ENCODE data around the gene ZNF471. TPM values are rescaled to one million over a fixed set of nuclear protein-coding genes. Genes with fewer than 3 reads are reported as not detected.

The ZNF471 gene
- total and polyA plus RNA-seq, 10 of the 15 experiments (the other 5 are each of a cell fraction or from before 2014, with no cell fraction given), result 0.03 TPM; not detected in 9

DNA sequence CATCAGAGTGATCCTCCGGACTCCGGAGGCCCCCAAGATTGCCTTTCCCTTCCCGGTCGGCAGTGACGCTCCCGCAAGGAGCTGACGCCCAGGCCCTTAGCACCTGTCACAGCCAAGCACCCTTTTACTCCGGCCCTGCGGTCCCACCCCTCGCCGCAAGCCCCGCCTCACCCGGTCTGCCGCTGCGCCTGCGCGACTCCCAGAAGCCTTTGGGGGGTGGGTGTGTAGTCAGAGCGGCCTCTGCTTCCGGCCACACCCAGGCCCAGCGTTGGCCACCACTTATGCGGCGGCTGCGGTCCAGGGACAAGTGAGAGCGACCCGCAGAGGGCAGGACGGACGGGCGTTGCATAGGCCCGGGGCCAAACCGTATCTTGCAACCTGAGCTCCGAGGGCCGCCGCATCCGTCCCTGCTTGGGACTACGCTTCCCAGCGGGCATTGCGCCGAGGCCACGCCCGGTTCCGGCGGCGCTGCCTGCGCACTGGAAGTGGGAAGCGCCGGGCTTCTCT is 30.7 kb downstream of the ZNF471 start (continued):
- TF ChIP-seq, protein P1, sequence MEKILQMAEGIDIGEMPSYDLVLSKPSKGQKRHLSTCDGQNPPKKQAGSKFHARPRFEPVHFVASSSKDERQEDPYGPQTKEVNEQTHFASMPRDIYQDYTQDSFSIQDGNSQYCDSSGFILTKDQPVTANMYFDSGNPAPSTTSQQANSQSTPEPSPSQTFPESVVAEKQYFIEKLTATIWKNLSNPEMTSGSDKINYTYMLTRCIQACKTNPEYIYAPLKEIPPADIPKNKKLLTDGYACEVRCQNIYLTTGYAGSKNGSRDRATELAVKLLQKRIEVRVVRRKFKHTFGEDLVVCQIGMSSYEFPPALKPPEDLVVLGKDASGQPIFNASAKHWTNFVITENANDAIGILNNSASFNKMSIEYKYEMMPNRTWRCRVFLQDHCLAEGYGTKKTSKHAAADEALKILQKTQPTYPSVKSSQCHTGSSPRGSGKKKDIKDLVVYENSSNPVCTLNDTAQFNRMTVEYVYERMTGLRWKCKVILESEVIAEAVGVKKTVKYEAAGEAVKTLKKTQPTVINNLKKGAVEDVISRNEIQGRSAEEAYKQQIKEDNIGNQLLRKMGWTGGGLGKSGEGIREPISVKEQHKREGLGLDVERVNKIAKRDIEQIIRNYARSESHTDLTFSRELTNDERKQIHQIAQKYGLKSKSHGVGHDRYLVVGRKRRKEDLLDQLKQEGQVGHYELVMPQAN (conservative IDR thresholded peaks at IDR 0.05), result no peak
- TF ChIP-seq, protein P2, sequence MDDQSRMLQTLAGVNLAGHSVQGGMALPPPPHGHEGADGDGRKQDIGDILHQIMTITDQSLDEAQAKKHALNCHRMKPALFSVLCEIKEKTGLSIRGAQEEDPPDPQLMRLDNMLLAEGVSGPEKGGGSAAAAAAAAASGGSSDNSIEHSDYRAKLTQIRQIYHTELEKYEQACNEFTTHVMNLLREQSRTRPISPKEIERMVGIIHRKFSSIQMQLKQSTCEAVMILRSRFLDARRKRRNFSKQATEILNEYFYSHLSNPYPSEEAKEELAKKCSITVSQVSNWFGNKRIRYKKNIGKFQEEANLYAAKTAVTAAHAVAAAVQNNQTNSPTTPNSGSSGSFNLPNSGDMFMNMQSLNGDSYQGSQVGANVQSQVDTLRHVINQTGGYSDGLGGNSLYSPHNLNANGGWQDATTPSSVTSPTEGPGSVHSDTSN (IDR thresholded peaks at IDR 0.05; ENCODE audit: insufficient replicate concordance, low read depth, low read length), result no peak

DNA sequence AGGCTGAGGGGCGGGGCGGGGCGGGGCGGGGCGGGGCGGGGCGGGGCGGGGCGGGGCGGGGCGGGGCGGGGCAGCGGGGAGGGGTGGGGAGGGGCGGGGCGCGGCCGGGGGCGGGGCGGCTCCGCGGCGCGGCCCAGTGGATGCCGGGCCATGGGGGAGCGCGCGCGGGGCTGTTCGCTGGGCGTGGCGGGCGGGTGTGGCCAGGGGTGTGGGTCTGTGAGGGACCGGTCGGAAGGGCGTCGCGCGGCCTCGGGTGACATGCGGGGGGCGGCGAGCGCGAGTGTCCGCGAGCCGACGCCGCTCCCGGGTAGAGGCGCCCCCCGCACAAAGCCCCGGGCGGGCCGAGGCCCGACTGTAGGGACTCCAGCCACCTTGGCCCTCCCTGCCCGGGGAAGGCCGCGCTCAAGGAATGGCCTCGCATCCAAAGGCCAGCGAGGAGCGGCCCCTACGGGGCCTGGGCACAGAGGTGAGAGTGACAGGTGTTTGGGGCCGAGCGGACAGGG is 31.2 kb downstream of the ZNF471 start, which contains the start of gene ZFP28:
TSS of gene ZFP28 (plus strand) at position 188 of the 503 bp plus-strand sequence. CDS start at position 259, 71 bp downstream.
- Histone ChIP-seq H3K79me2 (ENCODE audit: control insufficient read depth, insufficient read depth, low read length) (no peaks in the 10 kb centered on the region), H3K9ac (ENCODE audit: control insufficient read depth, insufficient read depth, low read length) (no peak within 1 kb of the TSS), H3K9me3 (replicated peaks; ENCODE audit: control insufficient read depth, insufficient read depth, low read length) (peaks cover 8% of the 10 kb centered on the region), H2AFZ (ENCODE audit: control insufficient read depth, low read depth, low read length) (0 out of 2 replicates have a peak within 1 kb of the TSS, but pooled peaks have one; percentile 15), H3K36me3 (ENCODE audit: control insufficient read depth in 2 of 2, insufficient read depth in 2 of 2, low read length in 1 of 2) (no peaks in the 10 kb centered on the region), H3K4me1 (ENCODE audit: control insufficient read depth, insufficient read depth, low read length) (no peaks in the 10 kb centered on the region), H4K20me1 (ENCODE audit: control insufficient read depth, insufficient read depth) (no peaks in the 10 kb centered on the region), H3K27ac (ENCODE audit: control insufficient read depth, insufficient read depth) (no peak within 1 kb of the TSS), H3K4me3 (no peak within 1 kb of the TSS), H3K4me2 (ENCODE audit: control insufficient read depth, insufficient read depth) (peak within 1 kb of the TSS; percentile 9; the same call in 1 of the 2 replicates), H3K27me3 (replicated peaks in 1 of 2; ENCODE audit: control insufficient read depth in 2 of 2, insufficient read depth in 2 of 2, low read length in 1 of 2) (no peaks in the 10 kb centered on the region)
- in situ Hi-C loops (cut with MboI), result no loop called here
- DNase-seq (ENCODE audit: low read depth, low spot score) (no peak), ATAC-seq (no peak), FAIRE-seq (no peak)
- BruUV-seq (replicated peaks), result no TSS peak
- TF ChIP-seq STAT3 (IDR thresholded peaks at IDR 0.05; ENCODE audit: low read depth, low read length) (no peak), JUND (IDR thresholded peaks at IDR 0.05; ENCODE audit: low read depth, low read length) (peak; percentile 7; the same call in 1 of the 2 replicates)
- SMC1A ChIA-PET (ENCODE audit: uncharacterized antibody, unreplicated experiment), result no interaction called here
- POLR2A ChIA-PET, result no interaction called here
- RAD21 ChIA-PET (ENCODE audit: unreplicated experiment), result no interaction called here
- CTCF ChIA-PET, result no interaction called here
- 26% methylated on average over 15 of the region's 65 CpGs for WGBS (ENCODE audit: insufficient coverage, insufficient replicate concordance, low lambda C conversion rate, missing lambda C conversion rate)
- intact Hi-C loops (cut with micrococcal nuclease; ENCODE audit: unreplicated experiment), result no loop called here

Data from GM12878 (cell line).